HepG2 (cell line): ENCODE results near the gene ANKHD1. TPM values are rescaled to one million over a fixed set of nuclear protein-coding genes. Genes with fewer than 3 reads are reported as not detected.
A peak's percentile ranks its signal among the peaks of the same experiment; 100 is the strongest.

ENCODE experiments used
- ARID5B ChIP-seq: IDR thresholded peaks from 2 replicates; pipeline ENCODE4 v1.4.0; 2020; ENCODE audit warnings: mild to moderate bottlenecking, missing genetic modification reagents
- KLF6 ChIP-seq: IDR thresholded peaks from 2 replicates; pipeline ENCODE4 v1.8.0; 2016; ENCODE audit warnings: missing biosample characterization, missing genetic modification reagents
- LCORL ChIP-seq, 2 experiments: fragments of 450-650 bp in 1 of 2; sonication (generic) in 1 of 2; formaldehyde crosslinking in 1 of 2; IDR thresholded peaks; 2 replicates each; pipeline versions ENCODE4 v1.5.0 to v1.6.1; 2017 to 2020; ENCODE audit warnings: antibody characterized with exemption in 1 of 2, missing genetic modification reagents in 1 of 2
- ZBTB39 ChIP-seq: sonication (generic); formaldehyde crosslinking; IDR thresholded peaks from 2 replicates; pipeline ENCODE4 v1.5.0; 2020; ENCODE audit warnings: missing genetic modification reagents
- ZNF580 ChIP-seq: IDR thresholded peaks from 2 replicates; pipeline ENCODE4 v1.6.1; 2016; ENCODE audit warnings: low read depth, borderline replicate concordance
- polyA plus RNA-seq, 8 experiments: library from polyadenylated mRNA; depleted of rRNA in 3 of 8; stranded (reverse) in 7 of 8; unstranded in 1 of 8; fragments of >200 nt; fragmentation: Illumina TruSeq in 4 of 8; extraction: Trizol in 4 of 8; gene quantifications; 2 replicates each; pipeline versions ENCODE4 v1.2.1 to v1.2.3, GENCODE V29; 2011 to 2016; ENCODE audit warnings: low read depth in 4 of 8, missing spikeins in 1 of 8, mixed read lengths in 1 of 8; ENCODE audit not compliant: insufficient read depth in 1 of 8
- total RNA-seq, 5 experiments: library from RNA; depleted of rRNA; stranded (reverse); fragments of >200 nt; fragmentation: Illumina TruSeq; extraction: Trizol; gene quantifications; 2 replicates each; pipeline ENCODE4 v1.2.3, GENCODE V29; 2016; ENCODE audit warnings: low read depth in 1 of 5
- TF ChIP-seq, protein P1 (sequence below): sonication (generic); formaldehyde crosslinking; IDR thresholded peaks from 2 replicates; pipeline ENCODE4 v1.4.0; 2020; ENCODE audit warnings: missing genetic modification reagents
- TF ChIP-seq, protein P2 (sequence below): sonication (generic); formaldehyde crosslinking; IDR thresholded peaks from 2 replicates; pipeline ENCODE4 v1.8.0; 2022; ENCODE audit warnings: mild to moderate bottlenecking, missing genetic modification reagents, moderate library complexity
- TF ChIP-seq, protein P3 (sequence below): IDR thresholded peaks from 2 replicates; pipeline ENCODE4 v1.6.1; 2016; ENCODE audit warnings: low read depth, control low read depth
- TF ChIP-seq, protein P4 (sequence below): sonication (generic); formaldehyde crosslinking; IDR thresholded peaks from 2 replicates; pipeline ENCODE4 v1.5.1; 2020; ENCODE audit warnings: mild to moderate bottlenecking, missing genetic modification reagents, moderate library complexity

Gene ANKHD1
- total and polyA plus RNA-seq, 2 of the 13 experiments (the other 11 are each of a cell fraction or from before 2014, with no cell fraction given): 69.9 to 82.0 TPM

- TF ChIP-seq, protein P1, sequence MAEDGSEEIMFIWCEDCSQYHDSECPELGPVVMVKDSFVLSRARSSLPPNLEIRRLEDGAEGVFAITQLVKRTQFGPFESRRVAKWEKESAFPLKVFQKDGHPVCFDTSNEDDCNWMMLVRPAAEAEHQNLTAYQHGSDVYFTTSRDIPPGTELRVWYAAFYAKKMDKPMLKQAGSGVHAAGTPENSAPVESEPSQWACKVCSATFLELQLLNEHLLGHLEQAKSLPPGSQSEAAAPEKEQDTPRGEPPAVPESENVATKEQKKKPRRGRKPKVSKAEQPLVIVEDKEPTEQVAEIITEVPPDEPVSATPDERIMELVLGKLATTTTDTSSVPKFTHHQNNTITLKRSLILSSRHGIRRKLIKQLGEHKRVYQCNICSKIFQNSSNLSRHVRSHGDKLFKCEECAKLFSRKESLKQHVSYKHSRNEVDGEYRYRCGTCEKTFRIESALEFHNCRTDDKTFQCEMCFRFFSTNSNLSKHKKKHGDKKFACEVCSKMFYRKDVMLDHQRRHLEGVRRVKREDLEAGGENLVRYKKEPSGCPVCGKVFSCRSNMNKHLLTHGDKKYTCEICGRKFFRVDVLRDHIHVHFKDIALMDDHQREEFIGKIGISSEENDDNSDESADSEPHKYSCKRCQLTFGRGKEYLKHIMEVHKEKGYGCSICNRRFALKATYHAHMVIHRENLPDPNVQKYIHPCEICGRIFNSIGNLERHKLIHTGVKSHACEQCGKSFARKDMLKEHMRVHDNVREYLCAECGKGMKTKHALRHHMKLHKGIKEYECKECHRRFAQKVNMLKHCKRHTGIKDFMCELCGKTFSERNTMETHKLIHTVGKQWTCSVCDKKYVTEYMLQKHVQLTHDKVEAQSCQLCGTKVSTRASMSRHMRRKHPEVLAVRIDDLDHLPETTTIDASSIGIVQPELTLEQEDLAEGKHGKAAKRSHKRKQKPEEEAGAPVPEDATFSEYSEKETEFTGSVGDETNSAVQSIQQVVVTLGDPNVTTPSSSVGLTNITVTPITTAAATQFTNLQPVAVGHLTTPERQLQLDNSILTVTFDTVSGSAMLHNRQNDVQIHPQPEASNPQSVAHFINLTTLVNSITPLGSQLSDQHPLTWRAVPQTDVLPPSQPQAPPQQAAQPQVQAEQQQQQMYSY (CRISPR knock-in tag): peak; percentile 96
- TF ChIP-seq LCORL (IDR thresholded peaks at IDR 0.05) (no peak), LCORL (CRISPR knock-in tag; IDR thresholded peaks at IDR 0.05) (peak; percentile 49; the same call in 1 of the 2 replicates), ZBTB39 (CRISPR knock-in tag) (0 out of 2 replicates have a peak, but pooled peaks have one; percentile 60), ARID5B (CRISPR knock-in tag) (peak; percentile 64), ZNF580 (CRISPR knock-in tag) (peak; percentile 54), KLF6 (CRISPR knock-in tag) (peak; percentile 59; the same call in 1 of the 2 replicates)
- TF ChIP-seq, protein P2, sequence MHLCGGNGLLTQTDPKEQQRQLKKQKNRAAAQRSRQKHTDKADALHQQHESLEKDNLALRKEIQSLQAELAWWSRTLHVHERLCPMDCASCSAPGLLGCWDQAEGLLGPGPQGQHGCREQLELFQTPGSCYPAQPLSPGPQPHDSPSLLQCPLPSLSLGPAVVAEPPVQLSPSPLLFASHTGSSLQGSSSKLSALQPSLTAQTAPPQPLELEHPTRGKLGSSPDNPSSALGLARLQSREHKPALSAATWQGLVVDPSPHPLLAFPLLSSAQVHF (CRISPR knock-in tag): peak; percentile 72
- TF ChIP-seq, protein P3, sequence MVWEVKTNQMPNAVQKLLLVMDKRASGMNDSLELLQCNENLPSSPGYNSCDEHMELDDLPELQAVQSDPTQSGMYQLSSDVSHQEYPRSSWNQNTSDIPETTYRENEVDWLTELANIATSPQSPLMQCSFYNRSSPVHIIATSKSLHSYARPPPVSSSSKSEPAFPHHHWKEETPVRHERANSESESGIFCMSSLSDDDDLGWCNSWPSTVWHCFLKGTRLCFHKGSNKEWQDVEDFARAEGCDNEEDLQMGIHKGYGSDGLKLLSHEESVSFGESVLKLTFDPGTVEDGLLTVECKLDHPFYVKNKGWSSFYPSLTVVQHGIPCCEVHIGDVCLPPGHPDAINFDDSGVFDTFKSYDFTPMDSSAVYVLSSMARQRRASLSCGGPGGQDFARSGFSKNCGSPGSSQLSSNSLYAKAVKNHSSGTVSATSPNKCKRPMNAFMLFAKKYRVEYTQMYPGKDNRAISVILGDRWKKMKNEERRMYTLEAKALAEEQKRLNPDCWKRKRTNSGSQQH (CRISPR knock-in tag): peak; percentile 73; the same call in 1 of the 2 replicates
- TF ChIP-seq, protein P4, sequence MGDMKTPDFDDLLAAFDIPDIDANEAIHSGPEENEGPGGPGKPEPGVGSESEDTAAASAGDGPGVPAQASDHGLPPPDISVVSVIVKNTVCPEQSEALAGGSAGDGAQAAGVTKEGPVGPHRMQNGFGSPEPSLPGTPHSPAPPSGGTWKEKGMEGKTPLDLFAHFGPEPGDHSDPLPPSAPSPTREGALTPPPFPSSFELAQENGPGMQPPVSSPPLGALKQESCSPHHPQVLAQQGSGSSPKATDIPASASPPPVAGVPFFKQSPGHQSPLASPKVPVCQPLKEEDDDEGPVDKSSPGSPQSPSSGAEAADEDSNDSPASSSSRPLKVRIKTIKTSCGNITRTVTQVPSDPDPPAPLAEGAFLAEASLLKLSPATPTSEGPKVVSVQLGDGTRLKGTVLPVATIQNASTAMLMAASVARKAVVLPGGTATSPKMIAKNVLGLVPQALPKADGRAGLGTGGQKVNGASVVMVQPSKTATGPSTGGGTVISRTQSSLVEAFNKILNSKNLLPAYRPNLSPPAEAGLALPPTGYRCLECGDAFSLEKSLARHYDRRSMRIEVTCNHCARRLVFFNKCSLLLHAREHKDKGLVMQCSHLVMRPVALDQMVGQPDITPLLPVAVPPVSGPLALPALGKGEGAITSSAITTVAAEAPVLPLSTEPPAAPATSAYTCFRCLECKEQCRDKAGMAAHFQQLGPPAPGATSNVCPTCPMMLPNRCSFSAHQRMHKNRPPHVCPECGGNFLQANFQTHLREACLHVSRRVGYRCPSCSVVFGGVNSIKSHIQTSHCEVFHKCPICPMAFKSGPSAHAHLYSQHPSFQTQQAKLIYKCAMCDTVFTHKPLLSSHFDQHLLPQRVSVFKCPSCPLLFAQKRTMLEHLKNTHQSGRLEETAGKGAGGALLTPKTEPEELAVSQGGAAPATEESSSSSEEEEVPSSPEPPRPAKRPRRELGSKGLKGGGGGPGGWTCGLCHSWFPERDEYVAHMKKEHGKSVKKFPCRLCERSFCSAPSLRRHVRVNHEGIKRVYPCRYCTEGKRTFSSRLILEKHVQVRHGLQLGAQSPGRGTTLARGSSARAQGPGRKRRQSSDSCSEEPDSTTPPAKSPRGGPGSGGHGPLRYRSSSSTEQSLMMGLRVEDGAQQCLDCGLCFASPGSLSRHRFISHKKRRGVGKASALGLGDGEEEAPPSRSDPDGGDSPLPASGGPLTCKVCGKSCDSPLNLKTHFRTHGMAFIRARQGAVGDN (CRISPR knock-in tag): peak; percentile 96
Measured at GRCh38 chr5:140557136-140557805, 155.6 kb downstream of the ANKHD1 start, which contains the start of gene SRA1 (continued).
